HG02623 (cell line): Measurements from ENCODE around the gene LRRTM2.

Experiments
- ATAC-seq: cut with Tn5 transposase; IDR thresholded peaks from one replicate; pipeline ENCODE4 v1.9.1; 2021; ENCODE audit warnings: moderate library complexity; ENCODE audit not compliant: unreplicated experiment

The LRRTM2 gene

GRCh38 chr5:138884094-138884493 lies 9.0 kb upstream of the LRRTM2 start:
- no peak for ATAC-seq

DNA sequence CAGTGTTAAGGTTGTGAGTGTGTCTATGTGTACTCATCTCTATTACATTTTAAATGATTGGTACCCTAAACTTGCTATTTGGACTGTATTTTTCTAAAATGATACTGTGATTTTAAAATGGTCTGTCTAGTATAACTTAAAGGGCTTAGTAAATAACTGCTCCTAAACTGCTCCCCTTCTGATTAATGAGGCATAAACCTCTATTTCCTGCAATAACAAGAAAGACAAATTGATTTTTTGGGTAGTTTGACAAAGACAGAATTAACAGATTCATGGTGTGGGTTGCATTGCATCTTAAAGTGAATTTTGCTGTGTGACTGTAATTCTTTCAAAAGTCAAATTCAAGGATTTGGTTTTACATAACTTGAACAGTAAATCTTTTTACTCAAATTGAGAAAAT lies 8.1 kb upstream of the LRRTM2 start:
- ATAC-seq, result no peak

GRCh38 chr5:138878437-138879235 lies 3.5 kb upstream of the LRRTM2 start:
- ATAC-seq, result no peak

DNA sequence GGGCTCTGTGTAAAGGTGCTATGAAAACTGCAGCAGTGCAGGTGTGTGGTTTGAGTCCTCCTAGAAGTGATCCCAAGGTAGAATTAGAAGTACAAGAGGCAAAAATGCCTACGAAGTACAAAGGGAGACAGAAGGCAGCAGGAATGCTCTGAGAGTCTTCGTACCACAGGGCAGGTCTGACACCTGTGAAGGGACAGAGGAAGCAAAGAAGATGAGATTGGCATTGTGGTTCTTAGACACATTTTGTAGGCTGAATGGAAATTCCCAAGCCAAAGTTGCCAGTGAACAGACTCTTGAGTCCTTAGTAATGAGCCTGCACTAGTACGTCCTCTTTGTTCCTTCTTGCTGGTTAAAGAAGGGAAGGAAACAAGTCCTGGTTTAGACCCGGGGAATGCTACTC lies 1.7 kb upstream of the LRRTM2 start:
- ATAC-seq, result no peak

DNA sequence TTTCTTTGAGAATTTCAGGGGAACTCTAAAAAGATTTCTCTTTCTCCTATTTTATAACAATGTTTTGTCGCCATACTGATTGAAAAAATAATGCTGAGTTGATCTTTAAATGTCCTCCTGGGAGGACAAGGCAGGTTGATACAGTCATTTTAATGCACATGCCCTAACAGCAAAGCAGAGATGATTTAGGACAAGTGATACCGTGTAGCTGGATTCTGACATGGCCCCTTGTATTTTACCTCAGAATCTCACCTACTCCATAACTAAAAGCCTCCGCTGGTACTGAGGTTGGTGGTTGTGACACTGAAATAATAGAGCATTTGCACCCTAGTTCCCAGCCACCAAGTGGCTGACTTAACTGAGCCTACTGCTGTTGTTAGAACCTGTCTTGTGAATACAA lies 811 bp upstream of the LRRTM2 start:
- no peak for ATAC-seq

- ATAC-seq, result no peak
Measured at GRCh38 chr5:138875552-138875875, 379 bp upstream of the LRRTM2 start.

- ATAC-seq, result no peak
Measured at GRCh38 chr5:138874241-138874640, 894 bp downstream of the LRRTM2 start.

- no peak for ATAC-seq
Measured at GRCh38 chr5:138873466-138874221, 1.5 kb downstream of the LRRTM2 start.

GRCh38 chr5:138872841-138873465 lies 2.2 kb downstream of the LRRTM2 start:
- ATAC-seq, result no peak

DNA sequence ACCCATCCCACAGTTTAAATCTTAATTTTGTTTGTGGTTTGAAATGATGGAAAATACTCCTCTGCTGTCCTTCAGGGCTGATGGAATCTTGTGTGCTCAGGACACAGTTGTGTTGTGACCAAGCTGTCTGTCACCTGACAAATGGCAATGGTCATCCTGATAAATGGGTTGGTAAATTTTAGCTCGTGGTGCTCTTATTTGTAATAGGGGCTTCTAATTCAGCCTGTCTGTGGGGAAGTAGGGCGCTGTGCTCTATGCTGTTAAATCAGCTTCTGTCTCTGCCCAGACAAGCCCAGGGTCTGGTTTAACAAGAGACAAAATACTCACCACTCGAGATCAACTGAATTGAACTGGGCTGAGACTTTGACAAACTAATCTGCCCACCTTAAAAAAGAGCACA lies 4.5 kb downstream of the LRRTM2 start:
- no peak for ATAC-seq

DNA sequence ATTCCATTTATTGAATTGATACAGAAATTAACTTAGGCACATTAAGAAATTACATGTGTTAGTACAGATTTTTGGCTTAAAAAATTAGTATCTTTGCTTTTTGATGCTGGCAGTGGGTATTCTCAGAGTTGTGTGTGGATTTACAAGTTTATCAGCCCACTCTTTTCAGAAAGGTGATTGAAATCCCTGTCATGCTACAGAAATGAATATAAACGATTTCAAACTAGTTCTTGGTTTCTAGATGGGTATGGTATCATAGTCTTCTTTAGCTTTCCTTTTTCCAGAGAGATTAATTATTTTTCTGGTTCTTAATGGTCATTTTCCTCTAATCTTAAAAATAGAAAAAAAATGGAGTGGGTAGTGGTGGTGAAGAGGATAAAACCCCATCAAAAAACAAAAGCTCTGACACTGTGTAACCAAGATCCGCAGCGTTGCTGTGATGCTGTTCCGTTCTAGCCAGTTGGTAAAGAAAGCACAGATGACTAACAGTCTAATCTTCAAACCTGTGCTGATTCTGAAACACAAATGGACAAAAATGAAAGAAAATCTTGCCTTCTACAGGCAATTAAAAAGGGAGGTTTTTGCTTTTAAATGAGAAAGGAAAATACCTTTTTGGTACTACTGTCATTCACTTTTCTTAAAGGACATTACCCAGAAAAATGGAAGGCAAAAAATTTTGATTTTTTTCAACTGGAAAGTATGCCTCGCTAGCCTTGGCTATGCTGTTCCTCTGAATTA lies 5.2 kb downstream of the LRRTM2 start:
- ATAC-seq, result no peak

GRCh38 chr5:138869038-138869437 lies 6.1 kb downstream of the LRRTM2 start:
- ATAC-seq, result no peak

GRCh38 chr5:138867011-138867410 lies 8.1 kb downstream of the LRRTM2 start:
- no peak for ATAC-seq

DNA sequence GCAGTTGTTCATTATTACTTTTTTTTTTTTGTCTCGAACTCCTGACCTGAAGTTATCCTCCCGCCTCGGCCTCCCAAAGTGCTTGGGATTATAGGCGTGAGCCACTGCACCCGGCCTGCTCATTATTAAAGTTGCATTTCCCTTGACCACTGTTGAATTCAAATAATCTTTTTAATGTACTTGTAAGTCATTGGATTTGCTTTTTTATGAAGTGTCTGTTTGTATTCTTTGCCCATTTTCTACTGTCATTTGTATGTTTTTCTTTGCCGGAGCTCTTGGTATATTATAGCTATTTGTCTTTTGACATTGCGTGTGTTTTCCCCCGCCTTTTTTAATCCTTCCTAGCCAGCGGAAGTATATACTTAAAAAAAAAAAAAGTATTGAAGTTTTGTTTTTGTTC lies 22.0 kb downstream of the LRRTM2 start:
- no peak for ATAC-seq

GRCh38 chr5:138850865-138851435 lies 24.2 kb downstream of the LRRTM2 start:
- ATAC-seq, result no peak

GRCh38 chr5:138849882-138850281 lies 25.3 kb downstream of the LRRTM2 start:
- no peak for ATAC-seq

GRCh38 chr5:138849439-138849838 lies 25.7 kb downstream of the LRRTM2 start:
- ATAC-seq, result no peak

GRCh38 chr5:138844812-138845513 lies 30.2 kb downstream of the LRRTM2 start:
- ATAC-seq, result no peak

DNA sequence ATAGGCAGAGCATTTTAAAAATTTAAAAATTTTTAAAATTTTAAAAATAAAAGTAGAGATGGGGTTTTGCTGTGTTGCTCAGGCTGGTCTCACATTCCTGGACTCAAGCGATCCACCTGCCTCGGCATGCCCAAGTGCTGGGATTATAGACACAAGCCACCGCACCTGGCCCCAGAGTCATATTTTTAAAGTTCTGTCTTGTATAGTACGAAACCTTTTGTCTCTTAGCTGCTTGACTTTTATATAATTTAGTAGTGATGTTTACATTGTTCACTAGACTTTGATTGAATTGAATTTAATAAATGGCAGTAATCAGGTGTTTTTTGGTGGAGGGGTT lies 31.0 kb downstream of the LRRTM2 start:
- no peak for ATAC-seq

GRCh38 chr5:138843316-138844124 lies 31.6 kb downstream of the LRRTM2 start:
- no peak for ATAC-seq
